Transverse colon (tissue), 4 donors: ENCODE measurements around the gene JPT1.

ENCODE experiments used
- POLR2AphosphoS5 ChIP-seq, 3 donors: sonication (generic); formaldehyde crosslinking; IDR thresholded peaks; one replicate each; pipeline ENCODE4 v1.6.1; 2016; ENCODE audit warnings: antibody characterized with exemption in 3 of 3
- TF ChIP-seq, protein P1 (sequence below), 5 experiments: fragments of 200-600 bp in 3 of 5; fragments of 450-650 bp in 2 of 5; sonication (generic) in 3 of 5; IDR thresholded peaks; 1 replicate in 2 of 5; 2 replicates in 3 of 5; pipeline ENCODE4 v1.5.1; 2016 to 2017; ENCODE audit warnings: antibody characterized with exemption in 5 of 5, inconsistent platforms in 3 of 5, mild to moderate bottlenecking in 2 of 5, moderate library complexity in 1 of 5

GRCh38 chr17:75142236-75142971, 11.9 kb downstream of the JPT1 start:
- TF ChIP-seq POLR2AphosphoS5 (IDR thresholded peaks at IDR 0.05) = no peak
- TF ChIP-seq, protein P1, sequence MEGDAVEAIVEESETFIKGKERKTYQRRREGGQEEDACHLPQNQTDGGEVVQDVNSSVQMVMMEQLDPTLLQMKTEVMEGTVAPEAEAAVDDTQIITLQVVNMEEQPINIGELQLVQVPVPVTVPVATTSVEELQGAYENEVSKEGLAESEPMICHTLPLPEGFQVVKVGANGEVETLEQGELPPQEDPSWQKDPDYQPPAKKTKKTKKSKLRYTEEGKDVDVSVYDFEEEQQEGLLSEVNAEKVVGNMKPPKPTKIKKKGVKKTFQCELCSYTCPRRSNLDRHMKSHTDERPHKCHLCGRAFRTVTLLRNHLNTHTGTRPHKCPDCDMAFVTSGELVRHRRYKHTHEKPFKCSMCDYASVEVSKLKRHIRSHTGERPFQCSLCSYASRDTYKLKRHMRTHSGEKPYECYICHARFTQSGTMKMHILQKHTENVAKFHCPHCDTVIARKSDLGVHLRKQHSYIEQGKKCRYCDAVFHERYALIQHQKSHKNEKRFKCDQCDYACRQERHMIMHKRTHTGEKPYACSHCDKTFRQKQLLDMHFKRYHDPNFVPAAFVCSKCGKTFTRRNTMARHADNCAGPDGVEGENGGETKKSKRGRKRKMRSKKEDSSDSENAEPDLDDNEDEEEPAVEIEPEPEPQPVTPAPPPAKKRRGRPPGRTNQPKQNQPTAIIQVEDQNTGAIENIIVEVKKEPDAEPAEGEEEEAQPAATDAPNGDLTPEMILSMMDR (IDR thresholded peaks at IDR 0.05) = no peak
